Loucy (cell line): ENCODE measurements around the gene TAF4B.

Experiments
- EZH2phosphoT487 ChIP-seq: fragments of 200-600 bp; IDR thresholded peaks from 2 replicates; pipeline ENCODE4 v1.6.1; 2018; ENCODE audit warnings: antibody characterized with exemption, mild to moderate bottlenecking, moderate library complexity, borderline replicate concordance
- TF ChIP-seq, protein P1 (sequence below): fragments of 200-600 bp; sonication (generic); conservative IDR thresholded peaks from 2 replicates; pipeline ENCODE4 v1.5.1; 2014; ENCODE audit warnings: mild to moderate bottlenecking, antibody characterized with exemption, low read length

DNA sequence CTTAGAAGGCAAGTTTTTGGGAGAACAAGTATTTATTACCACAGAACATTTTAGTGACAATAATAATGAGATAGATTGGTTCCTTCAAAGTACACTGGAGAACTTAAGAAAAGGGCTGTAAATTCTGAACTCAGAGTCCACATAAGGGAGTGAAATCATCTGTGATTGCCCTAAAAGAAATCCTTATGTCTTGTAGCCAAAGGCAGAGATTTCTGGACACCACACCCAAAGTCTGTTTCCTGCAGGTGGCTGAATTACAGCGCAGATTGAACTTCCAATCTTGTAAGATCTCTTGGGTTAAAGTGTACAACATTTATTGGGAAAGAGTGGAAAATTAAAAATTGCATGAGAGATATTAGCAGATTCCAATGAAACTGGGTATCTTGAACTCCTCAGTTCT is 143.8 kb downstream of the TAF4B start:
- TF ChIP-seq, protein P1, sequence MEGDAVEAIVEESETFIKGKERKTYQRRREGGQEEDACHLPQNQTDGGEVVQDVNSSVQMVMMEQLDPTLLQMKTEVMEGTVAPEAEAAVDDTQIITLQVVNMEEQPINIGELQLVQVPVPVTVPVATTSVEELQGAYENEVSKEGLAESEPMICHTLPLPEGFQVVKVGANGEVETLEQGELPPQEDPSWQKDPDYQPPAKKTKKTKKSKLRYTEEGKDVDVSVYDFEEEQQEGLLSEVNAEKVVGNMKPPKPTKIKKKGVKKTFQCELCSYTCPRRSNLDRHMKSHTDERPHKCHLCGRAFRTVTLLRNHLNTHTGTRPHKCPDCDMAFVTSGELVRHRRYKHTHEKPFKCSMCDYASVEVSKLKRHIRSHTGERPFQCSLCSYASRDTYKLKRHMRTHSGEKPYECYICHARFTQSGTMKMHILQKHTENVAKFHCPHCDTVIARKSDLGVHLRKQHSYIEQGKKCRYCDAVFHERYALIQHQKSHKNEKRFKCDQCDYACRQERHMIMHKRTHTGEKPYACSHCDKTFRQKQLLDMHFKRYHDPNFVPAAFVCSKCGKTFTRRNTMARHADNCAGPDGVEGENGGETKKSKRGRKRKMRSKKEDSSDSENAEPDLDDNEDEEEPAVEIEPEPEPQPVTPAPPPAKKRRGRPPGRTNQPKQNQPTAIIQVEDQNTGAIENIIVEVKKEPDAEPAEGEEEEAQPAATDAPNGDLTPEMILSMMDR = no peak
- TF ChIP-seq EZH2phosphoT487 = no peak
